Measurements from ENCODE around the gene CREB5.

- TF ChIP-seq CTCF (IDR thresholded peaks at IDR 0.05) = no peak
- no peak for TF ChIP-seq POLR2A (IDR thresholded peaks at IDR 0.05; ENCODE audit: low read depth)
Observed at GRCh38 chr7:28378574-28379149, 33.7 kb upstream of the CREB5 start.

Data from esophagus muscularis mucosa (tissue), 3 donors.